ENCODE results near the gene TBL1X. TPM values are rescaled to one million over a fixed set of nuclear protein-coding genes. Genes with fewer than 3 reads are reported as not detected.

TBL1X gene
- total RNA-seq, 1 donor from 2014 or later: 34.5 TPM

DNA sequence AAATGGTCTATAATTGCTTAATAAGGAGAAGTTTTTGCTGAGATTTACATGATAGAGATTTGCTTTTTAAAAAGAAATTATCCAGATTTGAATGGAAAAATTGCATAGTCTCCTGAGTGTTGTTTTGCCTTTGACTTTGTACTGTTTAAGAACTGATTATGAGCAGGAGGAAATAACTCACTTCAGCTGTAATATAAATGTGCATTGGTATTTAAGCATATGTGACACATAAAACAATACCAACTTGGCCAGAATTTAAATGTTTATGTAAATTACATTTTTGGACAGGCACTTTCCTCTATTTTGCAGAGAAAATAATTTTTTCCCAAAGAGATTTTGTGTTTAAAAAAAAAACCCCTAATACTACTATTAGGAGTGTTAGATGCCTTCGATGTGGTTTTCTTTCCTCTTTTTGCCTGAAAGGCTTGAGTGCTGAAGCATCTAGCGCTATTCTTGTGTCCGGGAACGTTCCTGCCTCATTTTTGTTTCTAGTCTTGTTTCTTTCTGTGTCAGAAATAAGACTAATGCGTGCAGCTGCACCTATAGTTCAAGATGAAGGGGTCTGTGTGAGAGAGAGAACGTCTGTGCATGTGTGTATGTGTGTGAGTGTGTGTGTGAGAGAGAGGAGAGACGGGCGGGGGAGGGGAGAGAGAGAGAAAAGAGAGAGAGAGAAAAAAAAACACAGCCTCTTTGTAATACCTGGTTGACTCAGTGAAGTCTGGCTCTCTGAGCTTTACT lies 60.8 kb downstream of the TBL1X start:
- Mint-ChIP-seq H3K27me3 (ENCODE audit: low read depth) (no peaks in the 10 kb centered on the region), H3K9me3 (no peaks in the 10 kb centered on the region), H3K36me3 (no peaks in the 10 kb centered on the region), H3K4me3 (no peak overlapping the region), H3K27ac (peak overlapping the region; percentile 13), H3K4me1 (peaks cover 31% of the 10 kb centered on the region)
- no peak for DNase-seq (ENCODE audit: low spot score in 2 of 2, unreplicated experiment in 2 of 2)
- TF ChIP-seq, protein P1, sequence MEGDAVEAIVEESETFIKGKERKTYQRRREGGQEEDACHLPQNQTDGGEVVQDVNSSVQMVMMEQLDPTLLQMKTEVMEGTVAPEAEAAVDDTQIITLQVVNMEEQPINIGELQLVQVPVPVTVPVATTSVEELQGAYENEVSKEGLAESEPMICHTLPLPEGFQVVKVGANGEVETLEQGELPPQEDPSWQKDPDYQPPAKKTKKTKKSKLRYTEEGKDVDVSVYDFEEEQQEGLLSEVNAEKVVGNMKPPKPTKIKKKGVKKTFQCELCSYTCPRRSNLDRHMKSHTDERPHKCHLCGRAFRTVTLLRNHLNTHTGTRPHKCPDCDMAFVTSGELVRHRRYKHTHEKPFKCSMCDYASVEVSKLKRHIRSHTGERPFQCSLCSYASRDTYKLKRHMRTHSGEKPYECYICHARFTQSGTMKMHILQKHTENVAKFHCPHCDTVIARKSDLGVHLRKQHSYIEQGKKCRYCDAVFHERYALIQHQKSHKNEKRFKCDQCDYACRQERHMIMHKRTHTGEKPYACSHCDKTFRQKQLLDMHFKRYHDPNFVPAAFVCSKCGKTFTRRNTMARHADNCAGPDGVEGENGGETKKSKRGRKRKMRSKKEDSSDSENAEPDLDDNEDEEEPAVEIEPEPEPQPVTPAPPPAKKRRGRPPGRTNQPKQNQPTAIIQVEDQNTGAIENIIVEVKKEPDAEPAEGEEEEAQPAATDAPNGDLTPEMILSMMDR (IDR thresholded peaks at IDR 0.05; ENCODE audit: unreplicated experiment): no peak

DNA sequence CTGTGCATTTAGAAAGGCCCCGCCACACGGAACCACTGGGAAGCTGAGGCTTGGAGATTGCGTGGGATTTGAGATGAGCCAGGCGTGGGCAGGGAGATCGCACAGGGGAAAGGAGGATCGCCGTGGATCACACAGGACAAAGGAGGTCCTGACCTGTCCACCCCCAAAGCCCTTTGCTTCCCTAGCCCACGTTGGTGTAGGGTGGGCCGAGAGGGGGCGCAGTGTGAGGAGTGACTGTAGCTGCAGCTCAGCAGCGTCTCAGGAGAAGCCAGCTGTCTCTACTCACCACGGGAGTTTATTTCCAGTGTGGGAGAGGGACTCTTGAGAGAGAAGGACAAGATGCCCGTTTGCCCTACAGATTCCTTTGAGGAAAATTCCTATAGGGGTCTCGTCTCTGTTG lies 62.1 kb downstream of the TBL1X start:
- DNase-seq (ENCODE audit: low spot score in 2 of 2, unreplicated experiment in 2 of 2): no peak
- Mint-ChIP-seq H3K27me3 (ENCODE audit: low read depth) (no peaks in the 10 kb centered on the region), H3K4me3 (no peak overlapping the region), H3K36me3 (no peaks in the 10 kb centered on the region), H3K27ac (no peak overlapping the region), H3K4me1 (peaks cover 34% of the 10 kb centered on the region), H3K9me3 (no peaks in the 10 kb centered on the region)
- TF ChIP-seq, protein P1 (IDR thresholded peaks at IDR 0.05; ENCODE audit: unreplicated experiment): no peak

DNA sequence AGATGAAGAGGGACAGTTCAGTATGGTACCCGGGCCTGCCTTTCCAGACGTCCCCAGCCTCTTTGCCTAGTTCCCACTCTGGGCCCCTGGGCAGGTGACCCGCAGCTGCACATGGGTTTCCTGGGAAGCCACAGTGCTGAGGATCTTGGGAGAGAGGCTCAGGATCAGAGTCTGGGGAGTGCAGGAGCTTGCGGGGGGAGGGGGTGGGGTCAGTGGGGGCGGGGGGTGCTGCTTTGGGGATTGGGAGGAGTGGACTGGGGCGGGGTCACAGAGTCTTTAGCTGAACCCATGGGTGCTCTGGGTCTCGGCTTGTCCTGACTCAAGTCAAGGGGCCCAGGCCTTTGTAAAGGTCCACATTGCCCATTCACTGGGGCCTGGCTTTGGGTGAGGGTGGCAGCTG lies 63.6 kb downstream of the TBL1X start:
- H3K9me3 Mint-ChIP-seq: no peaks in the 10 kb centered on the region
- TF ChIP-seq, protein P1 (IDR thresholded peaks at IDR 0.05; ENCODE audit: unreplicated experiment): no peak
- H3K4me3 Mint-ChIP-seq: no peak overlapping the region
- H3K27me3 Mint-ChIP-seq (ENCODE audit: low read depth): no peaks in the 10 kb centered on the region
- no peak for DNase-seq (ENCODE audit: low spot score in 2 of 2, unreplicated experiment in 2 of 2)
- no peaks in the 10 kb centered on the region for H3K36me3 Mint-ChIP-seq
- no peak overlapping the region for H3K27ac Mint-ChIP-seq
- peaks cover 42% of the 10 kb centered on the region for H3K4me1 Mint-ChIP-seq

DNA sequence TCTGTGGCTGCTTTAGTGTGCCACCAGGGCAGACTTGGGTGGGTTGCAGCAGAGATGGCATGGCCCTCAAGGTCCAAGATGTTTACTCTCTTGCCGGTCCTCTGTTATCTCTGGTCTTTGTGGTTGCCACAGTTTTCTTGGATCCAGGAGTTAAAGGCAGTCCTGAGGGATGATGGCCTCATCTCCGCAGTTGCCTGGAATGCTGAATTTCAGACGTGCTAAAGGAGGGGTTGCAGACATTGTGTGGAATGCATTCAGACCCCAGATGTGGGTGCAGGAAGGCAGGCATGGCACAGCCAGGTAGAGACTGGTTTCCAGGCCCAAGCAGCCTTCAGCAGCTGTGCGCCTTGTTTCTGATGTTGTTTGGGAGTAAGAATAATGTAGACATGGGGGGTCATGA lies 64.4 kb downstream of the TBL1X start:
- Mint-ChIP-seq H3K4me1 (peaks cover 47% of the 10 kb centered on the region), H3K27me3 (ENCODE audit: low read depth) (no peaks in the 10 kb centered on the region), H3K36me3 (no peaks in the 10 kb centered on the region), H3K27ac (peak overlapping the region; percentile 22), H3K9me3 (no peaks in the 10 kb centered on the region), H3K4me3 (no peak overlapping the region)
- TF ChIP-seq, protein P1 (IDR thresholded peaks at IDR 0.05; ENCODE audit: unreplicated experiment): no peak
- no peak for DNase-seq (ENCODE audit: low spot score in 2 of 2, unreplicated experiment in 2 of 2)

DNA sequence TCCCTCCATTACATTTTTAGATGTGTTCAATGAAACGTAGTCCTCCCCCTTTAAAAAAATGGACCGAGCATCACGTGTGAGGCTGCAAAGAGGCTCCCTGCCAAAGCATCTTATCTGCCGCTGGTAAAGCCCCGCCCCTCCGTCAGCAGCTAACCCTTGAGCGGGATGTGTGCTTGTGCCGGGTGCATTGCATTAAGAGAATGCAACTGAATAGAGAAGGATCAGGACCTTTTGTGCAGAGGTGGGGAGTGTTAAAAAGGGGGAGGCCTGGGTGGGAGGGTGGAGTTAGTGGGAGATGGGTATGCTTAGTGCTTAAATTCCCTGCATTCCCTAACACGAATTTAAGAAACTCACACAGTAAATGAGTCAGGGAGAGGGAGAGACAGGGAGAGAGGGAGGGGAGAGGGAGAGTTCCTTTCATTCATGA lies 66.0 kb downstream of the TBL1X start:
- peak in 1 of 2 experiments; percentile 52 for DNase-seq (ENCODE audit: low spot score in 2 of 2, unreplicated experiment in 2 of 2)
- H3K4me1 Mint-ChIP-seq: peaks cover 52% of the 10 kb centered on the region
- peak overlapping the region; percentile 32 for H3K4me3 Mint-ChIP-seq
- peak overlapping the region; percentile 87 for H3K27ac Mint-ChIP-seq
- H3K36me3 Mint-ChIP-seq: no peaks in the 10 kb centered on the region
- H3K9me3 Mint-ChIP-seq: no peaks in the 10 kb centered on the region
- no peaks in the 10 kb centered on the region for H3K27me3 Mint-ChIP-seq (ENCODE audit: low read depth)
- TF ChIP-seq, protein P1 (IDR thresholded peaks at IDR 0.05; ENCODE audit: unreplicated experiment): no peak
